ENCODE measurements around the gene CYB5D1. TPM values are rescaled to one million over a fixed set of nuclear protein-coding genes. Genes with fewer than 3 reads are reported as not detected.

CYB5D1 gene
- polyA plus RNA-seq, 1 donor (not counting 4 experiments of a cell fraction or from before 2014, with no cell fraction given): 14.8 TPM

DNA sequence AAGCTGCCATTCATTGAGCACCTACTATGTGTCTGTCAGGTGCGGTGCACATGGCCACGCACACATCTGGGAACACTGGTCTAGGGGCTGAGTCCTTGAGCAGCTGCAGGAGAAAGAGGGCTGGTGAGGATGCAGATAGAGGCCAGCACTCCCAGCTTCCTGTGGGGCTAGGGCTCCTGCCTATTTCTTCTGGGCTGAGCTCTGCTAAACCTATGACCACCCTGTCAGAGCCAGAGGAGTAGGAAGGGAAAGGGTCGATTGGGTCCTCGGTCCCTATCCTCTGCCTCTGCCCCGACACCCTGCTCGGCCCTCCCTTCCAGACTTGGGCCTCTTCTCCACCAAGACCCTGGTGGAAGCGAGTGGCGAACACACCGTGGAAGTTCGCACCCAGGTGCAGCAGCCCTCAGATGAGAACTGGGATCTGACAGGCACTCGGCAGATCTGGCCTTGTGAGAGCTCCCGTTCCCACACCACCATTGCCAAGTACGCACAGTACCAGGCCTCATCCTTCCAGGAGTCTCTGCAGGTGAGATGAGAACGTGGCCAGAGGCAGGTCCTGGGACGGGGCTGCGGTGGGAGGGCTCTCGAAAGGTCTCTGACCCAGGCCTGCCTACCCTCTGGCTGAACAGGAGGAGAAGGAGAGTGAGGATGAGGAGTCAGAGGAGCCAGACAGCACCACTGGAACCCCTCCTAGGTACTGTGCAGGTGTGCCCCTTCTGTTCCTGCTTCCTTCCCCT, 6.9 kb upstream of the CYB5D1 start:
- H3K27me3 ChIP-seq (ENCODE audit: control insufficient read depth, extremely low read depth, insufficient read depth, low read length): no peaks in the 10 kb centered on the region
- peaks cover 23% of the 10 kb centered on the region for H3K79me2 ChIP-seq (ENCODE audit: control insufficient read depth, insufficient read depth, low read length)
- DNase-seq (ENCODE audit: low read depth, low spot score) (no peak), FAIRE-seq (no peak)
- H3K4me3 ChIP-seq (ENCODE audit: control insufficient read depth in 2 of 3, extremely low read depth in 1 of 3, insufficient read depth in 2 of 3, low read depth in 1 of 3, low read length in 3 of 3): no peak overlapping the region
- H2AFZ ChIP-seq (ENCODE audit: control insufficient read depth, low read length): no peak overlapping the region
- H4K20me1 ChIP-seq (ENCODE audit: control insufficient read depth, extremely low read depth, insufficient read depth, low read length): peaks cover 8% of the 10 kb centered on the region
- no peak overlapping the region for H3K27ac ChIP-seq (ENCODE audit: control insufficient read depth, insufficient read depth, low read length)
- H3K9ac ChIP-seq (ENCODE audit: control insufficient read depth, extremely low read depth, insufficient read depth, low read length): no peak overlapping the region
- peak overlapping the region; percentile 25 for H3K4me2 ChIP-seq (ENCODE audit: control insufficient read depth, extremely low read depth, insufficient read depth, low read depth, low read length)
- H3K9me1 ChIP-seq (ENCODE audit: control insufficient read depth, extremely low read depth, insufficient read depth, low read length): no peaks in the 10 kb centered on the region
- peaks cover 23% of the 10 kb centered on the region for H3K4me1 ChIP-seq (ENCODE audit: control insufficient read depth, extremely low read depth, insufficient read depth, low read length)
- dilution Hi-C loops (cut with MboI; ENCODE audit: extremely low pct_ligation_motif_present, low sequenced_read_pairs): no loop called here
- H3K36me3 ChIP-seq (ENCODE audit: control insufficient read depth in 2 of 2, extremely low read depth in 1 of 2, insufficient read depth in 2 of 2, low read length in 2 of 2): peaks cover 37 to 39% of the 10 kb centered on the region in 2 experiments
- TF ChIP-seq, protein P1, sequence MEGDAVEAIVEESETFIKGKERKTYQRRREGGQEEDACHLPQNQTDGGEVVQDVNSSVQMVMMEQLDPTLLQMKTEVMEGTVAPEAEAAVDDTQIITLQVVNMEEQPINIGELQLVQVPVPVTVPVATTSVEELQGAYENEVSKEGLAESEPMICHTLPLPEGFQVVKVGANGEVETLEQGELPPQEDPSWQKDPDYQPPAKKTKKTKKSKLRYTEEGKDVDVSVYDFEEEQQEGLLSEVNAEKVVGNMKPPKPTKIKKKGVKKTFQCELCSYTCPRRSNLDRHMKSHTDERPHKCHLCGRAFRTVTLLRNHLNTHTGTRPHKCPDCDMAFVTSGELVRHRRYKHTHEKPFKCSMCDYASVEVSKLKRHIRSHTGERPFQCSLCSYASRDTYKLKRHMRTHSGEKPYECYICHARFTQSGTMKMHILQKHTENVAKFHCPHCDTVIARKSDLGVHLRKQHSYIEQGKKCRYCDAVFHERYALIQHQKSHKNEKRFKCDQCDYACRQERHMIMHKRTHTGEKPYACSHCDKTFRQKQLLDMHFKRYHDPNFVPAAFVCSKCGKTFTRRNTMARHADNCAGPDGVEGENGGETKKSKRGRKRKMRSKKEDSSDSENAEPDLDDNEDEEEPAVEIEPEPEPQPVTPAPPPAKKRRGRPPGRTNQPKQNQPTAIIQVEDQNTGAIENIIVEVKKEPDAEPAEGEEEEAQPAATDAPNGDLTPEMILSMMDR (optimal IDR thresholded peaks at IDR 0.05 in 1 of 3, IDR thresholded peaks at IDR 0.05 in 1 of 3, conservative IDR thresholded peaks at IDR 0.05 in 1 of 3; ENCODE audit: extremely low read depth in 1 of 3, insufficient read depth in 2 of 3, low read length in 3 of 3): no peak
- no peak for TF ChIP-seq EZH2 (IDR thresholded peaks at IDR 0.05; ENCODE audit: low read length)
- no peaks in the 10 kb centered on the region for H3K9me3 ChIP-seq (ENCODE audit: control insufficient read depth, low read depth, low read length)

DNA sequence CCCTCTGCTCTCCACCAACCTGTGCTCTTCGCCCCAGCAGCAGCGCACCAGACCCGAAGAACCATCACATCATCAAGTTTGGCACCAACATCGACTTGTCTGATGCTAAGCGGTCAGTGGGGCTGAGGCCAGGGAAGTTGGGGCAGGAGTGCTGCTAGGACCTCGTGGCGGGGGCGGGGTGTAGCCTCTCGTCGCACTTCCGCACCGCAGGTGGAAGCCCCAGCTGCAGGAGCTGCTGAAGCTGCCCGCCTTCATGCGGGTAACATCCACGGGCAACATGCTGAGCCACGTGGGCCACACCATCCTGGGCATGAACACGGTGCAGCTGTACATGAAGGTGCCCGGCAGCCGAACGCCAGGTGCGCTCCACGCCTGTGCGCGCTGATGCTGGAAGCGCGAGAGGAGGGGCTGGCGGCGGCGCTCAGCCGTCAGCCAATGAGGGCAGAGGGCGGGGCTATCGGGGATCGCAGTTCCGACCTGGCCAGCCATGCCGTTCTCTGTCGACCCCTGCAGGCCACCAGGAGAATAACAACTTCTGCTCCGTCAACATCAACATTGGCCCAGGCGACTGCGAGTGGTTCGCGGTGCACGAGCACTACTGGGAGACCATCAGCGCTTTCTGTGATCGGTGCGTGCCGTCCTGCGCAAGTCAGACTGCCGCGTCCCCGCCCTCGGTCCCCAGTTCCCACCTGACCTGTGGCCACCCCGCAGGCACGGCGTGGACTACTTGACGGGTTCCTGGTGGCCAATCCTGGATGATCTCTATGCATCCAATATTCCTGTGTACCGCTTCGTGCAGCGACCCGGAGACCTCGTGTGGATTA, 6.2 kb upstream of the CYB5D1 start:
- H3K79me2 ChIP-seq (ENCODE audit: control insufficient read depth, insufficient read depth, low read length): peaks cover 23% of the 10 kb centered on the region
- H4K20me1 ChIP-seq (ENCODE audit: control insufficient read depth, extremely low read depth, insufficient read depth, low read length): peaks cover 8% of the 10 kb centered on the region
- H3K9me3 ChIP-seq (ENCODE audit: control insufficient read depth, low read depth, low read length): no peaks in the 10 kb centered on the region
- H3K36me3 ChIP-seq (ENCODE audit: control insufficient read depth in 2 of 2, extremely low read depth in 1 of 2, insufficient read depth in 2 of 2, low read length in 2 of 2): peaks cover 33 to 39% of the 10 kb centered on the region in 2 experiments
- peaks cover 31% of the 10 kb centered on the region for H3K4me1 ChIP-seq (ENCODE audit: control insufficient read depth, extremely low read depth, insufficient read depth, low read length)
- no peak overlapping the region for H3K4me3 ChIP-seq (ENCODE audit: control insufficient read depth in 2 of 3, extremely low read depth in 1 of 3, insufficient read depth in 2 of 3, low read depth in 1 of 3, low read length in 3 of 3)
- H3K27me3 ChIP-seq (ENCODE audit: control insufficient read depth, extremely low read depth, insufficient read depth, low read length): no peaks in the 10 kb centered on the region
- H3K9ac ChIP-seq (ENCODE audit: control insufficient read depth, extremely low read depth, insufficient read depth, low read length): no peak overlapping the region
- TF ChIP-seq EZH2 (IDR thresholded peaks at IDR 0.05; ENCODE audit: low read length): no peak
- TF ChIP-seq, protein P1 (optimal IDR thresholded peaks at IDR 0.05 in 1 of 3, IDR thresholded peaks at IDR 0.05 in 1 of 3, conservative IDR thresholded peaks at IDR 0.05 in 1 of 3; ENCODE audit: extremely low read depth in 1 of 3, insufficient read depth in 2 of 3, low read length in 3 of 3): peak; percentile 89 to 99 (median 98)
- DNase-seq (ENCODE audit: low read depth, low spot score) (no peak), FAIRE-seq (peak; percentile 72)
- peak overlapping the region; percentile 25 for H3K4me2 ChIP-seq (ENCODE audit: control insufficient read depth, extremely low read depth, insufficient read depth, low read depth, low read length)
- H3K27ac ChIP-seq (ENCODE audit: control insufficient read depth, insufficient read depth, low read length): no peak overlapping the region
- dilution Hi-C loops (cut with MboI; ENCODE audit: extremely low pct_ligation_motif_present, low sequenced_read_pairs): no loop called here
- no peaks in the 10 kb centered on the region for H3K9me1 ChIP-seq (ENCODE audit: control insufficient read depth, extremely low read depth, insufficient read depth, low read length)
- H2AFZ ChIP-seq (ENCODE audit: control insufficient read depth, low read length): no peak overlapping the region
